ENCODE measurements around the gene RPA3.

DNA sequence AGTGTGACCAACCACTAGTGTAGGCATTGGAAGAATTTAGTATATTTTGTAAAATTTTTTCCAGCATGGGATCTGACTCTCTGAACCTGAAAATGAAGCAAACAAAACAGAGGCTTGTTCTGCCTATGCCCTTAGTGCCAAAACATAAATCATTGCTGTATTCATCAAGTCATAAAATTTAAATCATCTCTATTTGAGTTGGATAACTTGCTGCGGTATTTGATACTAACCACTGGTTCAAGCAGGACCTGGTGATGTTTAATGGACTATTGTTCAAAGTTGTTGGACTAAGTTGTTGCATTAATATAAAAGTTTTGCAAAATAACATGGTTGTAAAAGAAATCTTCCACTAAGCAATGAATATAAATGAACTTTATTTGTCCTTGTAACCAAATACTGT lies 19.8 kb upstream of the RPA3 start:
- no peak for TF ChIP-seq GTF2F1 (IDR thresholded peaks at IDR 0.05; ENCODE audit: low read depth, low read length)
- no peak for TF ChIP-seq KAT7 (CRISPR knock-in tag; IDR thresholded peaks at IDR 0.05; ENCODE audit: borderline replicate concordance)
- TF ChIP-seq PRDM10 (IDR thresholded peaks at IDR 0.05; ENCODE audit: partially characterized antibody): no peak
